ENCODE data around the gene CYGB. TPM values are rescaled to one million over a fixed set of nuclear protein-coding genes. Genes with fewer than 3 reads are reported as not detected.

CYGB gene
- total RNA-seq, 1 donor from 2014 or later: 9.1 TPM

DNA sequence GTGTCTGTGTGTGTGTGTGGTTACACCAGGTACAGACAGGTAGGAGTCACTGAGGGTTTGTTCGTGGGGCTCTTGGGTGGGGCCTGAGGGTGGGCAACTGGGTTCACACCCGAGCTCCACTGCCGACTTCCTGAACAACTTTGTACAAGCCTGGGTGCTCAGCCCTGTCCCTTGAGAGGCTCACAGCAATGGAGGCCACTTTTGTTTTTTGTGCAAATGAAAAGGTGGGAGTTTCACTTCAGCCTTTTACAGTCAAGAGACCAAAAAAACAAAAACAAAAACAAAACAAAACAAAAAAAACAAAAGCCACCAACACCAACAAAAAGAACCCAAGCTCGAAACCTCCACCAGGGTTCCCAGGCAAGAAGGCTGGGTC lies 38.6 kb downstream of the CYGB start:
- TF ChIP-seq, protein P1, sequence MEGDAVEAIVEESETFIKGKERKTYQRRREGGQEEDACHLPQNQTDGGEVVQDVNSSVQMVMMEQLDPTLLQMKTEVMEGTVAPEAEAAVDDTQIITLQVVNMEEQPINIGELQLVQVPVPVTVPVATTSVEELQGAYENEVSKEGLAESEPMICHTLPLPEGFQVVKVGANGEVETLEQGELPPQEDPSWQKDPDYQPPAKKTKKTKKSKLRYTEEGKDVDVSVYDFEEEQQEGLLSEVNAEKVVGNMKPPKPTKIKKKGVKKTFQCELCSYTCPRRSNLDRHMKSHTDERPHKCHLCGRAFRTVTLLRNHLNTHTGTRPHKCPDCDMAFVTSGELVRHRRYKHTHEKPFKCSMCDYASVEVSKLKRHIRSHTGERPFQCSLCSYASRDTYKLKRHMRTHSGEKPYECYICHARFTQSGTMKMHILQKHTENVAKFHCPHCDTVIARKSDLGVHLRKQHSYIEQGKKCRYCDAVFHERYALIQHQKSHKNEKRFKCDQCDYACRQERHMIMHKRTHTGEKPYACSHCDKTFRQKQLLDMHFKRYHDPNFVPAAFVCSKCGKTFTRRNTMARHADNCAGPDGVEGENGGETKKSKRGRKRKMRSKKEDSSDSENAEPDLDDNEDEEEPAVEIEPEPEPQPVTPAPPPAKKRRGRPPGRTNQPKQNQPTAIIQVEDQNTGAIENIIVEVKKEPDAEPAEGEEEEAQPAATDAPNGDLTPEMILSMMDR (IDR thresholded peaks at IDR 0.05): no peak
- Mint-ChIP-seq H3K4me3 (ENCODE audit: unreplicated experiment) (peak overlapping the region; percentile 10), H3K27ac (ENCODE audit: unreplicated experiment) (peak overlapping the region; percentile 85), H3K27me3 (ENCODE audit: unreplicated experiment) (no peaks in the 10 kb centered on the region), H3K36me3 (ENCODE audit: unreplicated experiment) (no peaks in the 10 kb centered on the region), H3K4me1 (ENCODE audit: unreplicated experiment) (peaks cover 57% of the 10 kb centered on the region), H3K9me3 (ENCODE audit: unreplicated experiment) (no peaks in the 10 kb centered on the region)
- DNase-seq (ENCODE audit: extremely low spot score, unreplicated experiment): no peak

DNA sequence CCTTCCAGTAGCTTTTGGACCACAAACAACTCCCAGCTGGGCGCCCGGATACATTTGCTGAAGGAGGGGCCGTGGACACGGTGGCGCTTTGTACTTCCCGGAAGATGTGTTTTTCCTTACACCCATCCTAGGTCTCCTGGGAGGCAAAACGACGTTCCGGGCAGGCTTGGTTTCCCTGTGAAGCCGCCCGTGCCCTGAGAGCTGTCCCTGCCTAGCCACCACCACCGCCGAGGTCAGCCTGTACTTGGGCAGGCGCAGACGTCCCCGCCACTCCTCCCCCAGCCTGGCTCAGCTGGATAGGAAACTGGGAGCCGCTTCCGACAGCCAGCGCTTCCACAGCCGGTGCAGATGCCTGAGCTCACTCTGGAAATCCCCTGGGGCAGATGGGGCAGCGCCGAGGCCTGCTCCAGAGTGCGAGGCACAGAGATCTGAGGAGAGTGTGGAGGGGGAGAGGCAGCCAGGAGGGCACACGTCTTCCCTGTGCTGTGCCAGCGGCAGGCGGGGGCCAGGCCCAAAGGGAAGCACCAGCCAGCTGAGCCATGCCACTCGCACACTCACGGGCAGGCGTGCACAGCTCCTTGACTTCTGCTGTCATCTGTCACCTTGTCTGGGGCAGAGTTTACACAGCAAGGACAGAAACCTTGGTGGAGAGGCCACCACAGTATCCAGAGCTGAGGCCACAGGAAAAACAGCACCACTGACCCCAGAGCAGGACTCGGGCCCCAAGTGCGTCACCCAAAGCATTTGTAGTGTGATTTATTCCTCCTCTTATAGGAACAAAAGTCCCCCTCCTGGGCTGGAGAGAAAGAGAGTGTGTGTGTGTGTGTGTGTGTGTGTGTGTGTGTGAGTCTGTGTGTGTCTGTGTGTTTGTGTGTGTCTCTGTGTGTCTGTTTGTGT lies 39.3 kb downstream of the CYGB start:
- Mint-ChIP-seq H3K27me3 (ENCODE audit: unreplicated experiment) (no peaks in the 10 kb centered on the region), H3K27ac (ENCODE audit: unreplicated experiment) (peak overlapping the region; percentile 85), H3K9me3 (ENCODE audit: unreplicated experiment) (no peaks in the 10 kb centered on the region), H3K4me1 (ENCODE audit: unreplicated experiment) (peaks cover 63% of the 10 kb centered on the region), H3K36me3 (ENCODE audit: unreplicated experiment) (no peaks in the 10 kb centered on the region), H3K4me3 (ENCODE audit: unreplicated experiment) (peak overlapping the region; percentile 41)
- peak; percentile 93 for DNase-seq (ENCODE audit: extremely low spot score, unreplicated experiment)
- TF ChIP-seq, protein P1 (IDR thresholded peaks at IDR 0.05): no peak

- DNase-seq (ENCODE audit: extremely low spot score, unreplicated experiment): no peak
- no peaks in the 10 kb centered on the region for H3K9me3 Mint-ChIP-seq (ENCODE audit: unreplicated experiment)
- H3K4me1 Mint-ChIP-seq (ENCODE audit: unreplicated experiment): peaks cover 69% of the 10 kb centered on the region
- peak overlapping the region; percentile 85 for H3K27ac Mint-ChIP-seq (ENCODE audit: unreplicated experiment)
- H3K27me3 Mint-ChIP-seq (ENCODE audit: unreplicated experiment): no peaks in the 10 kb centered on the region
- H3K36me3 Mint-ChIP-seq (ENCODE audit: unreplicated experiment): no peaks in the 10 kb centered on the region
- TF ChIP-seq, protein P1 (IDR thresholded peaks at IDR 0.05): no peak
- peak overlapping the region; percentile 41 for H3K4me3 Mint-ChIP-seq (ENCODE audit: unreplicated experiment)
Observed at GRCh38 chr17:76497699-76497978, 39.9 kb downstream of the CYGB start.

GRCh38 chr17:76496464-76496863 lies 41.0 kb downstream of the CYGB start:
- DNase-seq (ENCODE audit: extremely low spot score, unreplicated experiment): no peak
- TF ChIP-seq, protein P1 (IDR thresholded peaks at IDR 0.05): no peak
- H3K36me3 Mint-ChIP-seq (ENCODE audit: unreplicated experiment): no peaks in the 10 kb centered on the region
- no peaks in the 10 kb centered on the region for H3K27me3 Mint-ChIP-seq (ENCODE audit: unreplicated experiment)
- H3K9me3 Mint-ChIP-seq (ENCODE audit: unreplicated experiment): no peaks in the 10 kb centered on the region
- peaks cover 72% of the 10 kb centered on the region for H3K4me1 Mint-ChIP-seq (ENCODE audit: unreplicated experiment)
- no peak overlapping the region for H3K4me3 Mint-ChIP-seq (ENCODE audit: unreplicated experiment)
- no peak overlapping the region for H3K27ac Mint-ChIP-seq (ENCODE audit: unreplicated experiment)

- Mint-ChIP-seq H3K27me3 (ENCODE audit: unreplicated experiment) (no peaks in the 10 kb centered on the region), H3K4me3 (ENCODE audit: unreplicated experiment) (no peak overlapping the region), H3K36me3 (ENCODE audit: unreplicated experiment) (no peaks in the 10 kb centered on the region), H3K27ac (ENCODE audit: unreplicated experiment) (no peak overlapping the region), H3K9me3 (ENCODE audit: unreplicated experiment) (no peaks in the 10 kb centered on the region), H3K4me1 (ENCODE audit: unreplicated experiment) (peaks cover 70% of the 10 kb centered on the region)
- DNase-seq (ENCODE audit: extremely low spot score, unreplicated experiment): no peak
- TF ChIP-seq, protein P1 (IDR thresholded peaks at IDR 0.05): no peak
Observed at GRCh38 chr17:76495663-76496400, 41.7 kb downstream of the CYGB start.

All from osteocyte (in vitro differentiated cells).